Stimulated activated CD8-positive, alpha-beta memory T cell treated with anti-CD3 and anti-CD28 coated beads, Interleukin-7, amount 100 ng/mL, for 4 hours (primary cell): Measurements from ENCODE around the gene RTP3.
"Not testable (repeated sequence)": the region's sequence is repeated elsewhere in the genome, so short reads cannot be mapped to it uniquely, and the experiment has no call there.

Source experiments
- DNase-seq, 2 donors: peaks; one replicate each; pipeline ENCODE4 v3.0.0-alpha.2; 2020; ENCODE audit warnings: low read depth in 2 of 2

Gene RTP3

GRCh38 chr3:46519952-46520351, 22.2 kb downstream of the RTP3 start:
- DNase-seq = no peak

GRCh38 chr3:46520531-46520930, 22.8 kb downstream of the RTP3 start:
- DNase-seq = no peak

GRCh38 chr3:46521096-46521495, 23.3 kb downstream of the RTP3 start:
- no peak for DNase-seq

GRCh38 chr3:46522201-46522600, 24.4 kb downstream of the RTP3 start:
- DNase-seq = not testable (repeated sequence)

GRCh38 chr3:46523556-46523955, 25.8 kb downstream of the RTP3 start:
- DNase-seq = no peak

GRCh38 chr3:46524008-46524407, 26.2 kb downstream of the RTP3 start:
- no peak for DNase-seq

- no peak for DNase-seq
Observed at GRCh38 chr3:46524832-46525231, 27.1 kb downstream of the RTP3 start.

- no peak for DNase-seq
Observed at GRCh38 chr3:46527239-46527638, 29.5 kb downstream of the RTP3 start.

GRCh38 chr3:46533091-46533490, 35.3 kb downstream of the RTP3 start:
- no peak for DNase-seq

GRCh38 chr3:46535746-46536145, 38.0 kb downstream of the RTP3 start:
- DNase-seq = no peak

GRCh38 chr3:46536758-46537157, 39.0 kb downstream of the RTP3 start:
- no peak for DNase-seq

- DNase-seq = no peak
Observed at GRCh38 chr3:46537316-46537715, 39.5 kb downstream of the RTP3 start.

GRCh38 chr3:46537779-46538178, 40.0 kb downstream of the RTP3 start:
- DNase-seq = no peak

GRCh38 chr3:46538425-46538802, 40.6 kb downstream of the RTP3 start:
- DNase-seq = not testable (repeated sequence)

- peak; percentile 64 to 71 for DNase-seq
Observed at GRCh38 chr3:46538803-46539442, 41.1 kb downstream of the RTP3 start.

- no peak for DNase-seq
Observed at GRCh38 chr3:46539443-46540005, 41.7 kb downstream of the RTP3 start.

GRCh38 chr3:46540550-46540949, 42.8 kb downstream of the RTP3 start:
- DNase-seq = no peak

- DNase-seq = no peak
Observed at GRCh38 chr3:46541835-46542234, 44.1 kb downstream of the RTP3 start.

- no peak for DNase-seq
Observed at GRCh38 chr3:46542344-46542743, 44.6 kb downstream of the RTP3 start.

- DNase-seq = no peak
Observed at GRCh38 chr3:46542801-46543201, 45.0 kb downstream of the RTP3 start.

- no peak for DNase-seq
Observed at GRCh38 chr3:46544771-46545503, 47.2 kb downstream of the RTP3 start.

GRCh38 chr3:46545818-46546630, 48.2 kb downstream of the RTP3 start:
- no peak for DNase-seq
